ENCODE results near the gene NDP.

NDP gene

DNA sequence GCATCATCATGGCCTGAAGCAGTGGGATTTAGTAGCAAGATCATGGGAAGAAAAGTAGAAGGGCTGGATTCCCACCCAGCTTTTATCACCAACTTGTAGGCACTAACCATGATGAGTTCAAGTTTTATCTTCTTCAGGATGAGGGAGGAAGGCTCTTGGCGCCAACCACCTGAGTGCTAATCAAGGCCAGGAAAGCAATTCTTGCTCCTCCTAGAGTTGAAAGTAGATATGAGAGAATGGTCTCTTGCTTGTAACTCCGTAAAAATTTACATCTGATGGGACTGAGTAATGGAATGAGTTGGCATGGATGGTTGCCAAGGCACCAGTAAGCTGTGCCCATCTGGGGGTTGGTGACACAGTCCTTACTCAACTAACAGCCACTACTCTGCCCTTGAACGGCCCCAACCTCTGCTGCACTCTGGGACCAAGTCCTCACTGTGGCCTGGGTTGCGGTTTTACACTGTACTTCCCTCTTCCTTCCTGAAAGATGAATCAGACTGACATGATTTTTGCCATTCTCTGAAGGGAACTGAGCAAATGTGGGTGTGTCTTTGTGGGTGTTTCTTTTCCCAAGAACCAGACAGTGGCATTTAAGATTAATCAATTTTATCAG is 39.4 kb upstream of the NDP start:
- Mint-ChIP-seq H3K4me1 (no peaks in the 10 kb centered on the region), H3K36me3 (ENCODE audit: low read depth) (no peaks in the 10 kb centered on the region), H3K4me3 (no peak overlapping the region), H3K9me3 (peaks cover 12% of the 10 kb centered on the region), H3K27me3 (ENCODE audit: low read depth) (no peaks in the 10 kb centered on the region), H3K27ac (no peak overlapping the region)
- TF ChIP-seq, protein P1, sequence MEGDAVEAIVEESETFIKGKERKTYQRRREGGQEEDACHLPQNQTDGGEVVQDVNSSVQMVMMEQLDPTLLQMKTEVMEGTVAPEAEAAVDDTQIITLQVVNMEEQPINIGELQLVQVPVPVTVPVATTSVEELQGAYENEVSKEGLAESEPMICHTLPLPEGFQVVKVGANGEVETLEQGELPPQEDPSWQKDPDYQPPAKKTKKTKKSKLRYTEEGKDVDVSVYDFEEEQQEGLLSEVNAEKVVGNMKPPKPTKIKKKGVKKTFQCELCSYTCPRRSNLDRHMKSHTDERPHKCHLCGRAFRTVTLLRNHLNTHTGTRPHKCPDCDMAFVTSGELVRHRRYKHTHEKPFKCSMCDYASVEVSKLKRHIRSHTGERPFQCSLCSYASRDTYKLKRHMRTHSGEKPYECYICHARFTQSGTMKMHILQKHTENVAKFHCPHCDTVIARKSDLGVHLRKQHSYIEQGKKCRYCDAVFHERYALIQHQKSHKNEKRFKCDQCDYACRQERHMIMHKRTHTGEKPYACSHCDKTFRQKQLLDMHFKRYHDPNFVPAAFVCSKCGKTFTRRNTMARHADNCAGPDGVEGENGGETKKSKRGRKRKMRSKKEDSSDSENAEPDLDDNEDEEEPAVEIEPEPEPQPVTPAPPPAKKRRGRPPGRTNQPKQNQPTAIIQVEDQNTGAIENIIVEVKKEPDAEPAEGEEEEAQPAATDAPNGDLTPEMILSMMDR (IDR thresholded peaks at IDR 0.05; ENCODE audit: unreplicated experiment in 3 of 3), result no peak

DNA sequence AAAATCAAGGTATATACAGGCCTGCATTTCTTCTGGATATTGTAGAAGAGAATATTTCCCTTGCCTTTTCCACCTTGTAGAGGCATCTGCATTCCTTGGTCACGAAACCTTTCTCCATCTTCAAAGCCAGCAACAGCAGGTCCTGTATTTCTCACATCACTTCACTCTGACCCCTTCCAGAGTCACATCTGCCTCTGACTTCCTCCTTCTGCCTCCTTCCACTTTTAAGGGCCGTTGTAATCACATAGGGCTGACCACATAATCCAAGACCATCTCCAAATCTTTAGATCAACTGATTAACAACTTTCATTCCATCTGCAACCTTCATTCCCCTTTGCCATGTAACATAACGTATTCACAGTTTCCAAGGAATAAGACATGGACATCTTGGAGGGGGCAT is 38.3 kb upstream of the NDP start:
- Mint-ChIP-seq H3K27me3 (ENCODE audit: low read depth) (no peaks in the 10 kb centered on the region), H3K4me1 (no peaks in the 10 kb centered on the region), H3K36me3 (ENCODE audit: low read depth) (no peaks in the 10 kb centered on the region), H3K27ac (no peak overlapping the region), H3K9me3 (peaks cover 12% of the 10 kb centered on the region), H3K4me3 (no peak overlapping the region)
- TF ChIP-seq, protein P1 (IDR thresholded peaks at IDR 0.05; ENCODE audit: unreplicated experiment in 3 of 3), result no peak

DNA sequence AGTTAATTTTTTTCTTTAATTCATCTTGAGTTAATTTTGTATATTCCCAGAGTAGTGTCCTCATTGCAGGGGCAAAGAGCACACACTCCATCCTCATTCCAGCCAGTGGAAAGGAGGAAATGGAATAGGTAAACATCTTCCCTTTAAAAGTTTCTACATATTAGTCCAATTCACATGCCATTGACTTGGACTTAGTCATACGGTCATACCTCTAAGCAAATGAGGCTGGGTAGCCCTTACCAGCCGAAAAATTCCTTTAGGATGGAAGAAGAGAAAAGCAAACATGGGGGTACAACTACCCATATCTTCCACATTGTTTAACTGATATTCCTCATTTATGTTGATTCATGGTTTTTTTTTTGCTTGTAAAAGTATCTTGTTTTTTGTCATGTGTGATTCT is 37.4 kb upstream of the NDP start:
- H3K4me1 Mint-ChIP-seq, result no peaks in the 10 kb centered on the region
- no peak overlapping the region for H3K4me3 Mint-ChIP-seq
- H3K27ac Mint-ChIP-seq, result no peak overlapping the region
- H3K27me3 Mint-ChIP-seq (ENCODE audit: low read depth), result no peaks in the 10 kb centered on the region
- no peaks in the 10 kb centered on the region for H3K36me3 Mint-ChIP-seq (ENCODE audit: low read depth)
- H3K9me3 Mint-ChIP-seq, result peaks cover 12% of the 10 kb centered on the region
- TF ChIP-seq, protein P1 (IDR thresholded peaks at IDR 0.05; ENCODE audit: unreplicated experiment in 3 of 3), result no peak

DNA sequence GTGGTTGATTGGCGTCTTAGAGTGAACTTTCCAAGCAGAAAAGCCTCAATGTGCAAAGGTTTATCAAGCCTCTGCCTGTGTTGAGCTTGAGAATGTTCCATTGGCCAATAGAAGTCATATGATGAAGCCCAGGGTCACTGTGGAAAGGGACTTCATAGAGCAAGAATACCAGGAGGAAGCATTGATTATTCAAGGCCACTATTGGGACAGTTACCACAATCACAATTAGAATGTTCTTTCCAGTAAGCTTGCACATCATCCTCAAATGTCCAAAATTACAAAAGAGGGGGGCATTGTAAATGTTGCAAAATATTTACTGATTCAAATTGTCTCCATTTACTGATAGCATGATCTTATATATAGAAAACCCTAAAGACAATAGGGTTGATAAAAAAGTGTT is 32.9 kb upstream of the NDP start:
- no peaks in the 10 kb centered on the region for H3K36me3 Mint-ChIP-seq (ENCODE audit: low read depth)
- peaks cover 7% of the 10 kb centered on the region for H3K9me3 Mint-ChIP-seq
- TF ChIP-seq, protein P1 (IDR thresholded peaks at IDR 0.05; ENCODE audit: unreplicated experiment in 3 of 3), result no peak
- H3K27me3 Mint-ChIP-seq (ENCODE audit: low read depth), result no peaks in the 10 kb centered on the region
- no peaks in the 10 kb centered on the region for H3K4me1 Mint-ChIP-seq
- no peak overlapping the region for H3K4me3 Mint-ChIP-seq
- H3K27ac Mint-ChIP-seq, result no peak overlapping the region

DNA sequence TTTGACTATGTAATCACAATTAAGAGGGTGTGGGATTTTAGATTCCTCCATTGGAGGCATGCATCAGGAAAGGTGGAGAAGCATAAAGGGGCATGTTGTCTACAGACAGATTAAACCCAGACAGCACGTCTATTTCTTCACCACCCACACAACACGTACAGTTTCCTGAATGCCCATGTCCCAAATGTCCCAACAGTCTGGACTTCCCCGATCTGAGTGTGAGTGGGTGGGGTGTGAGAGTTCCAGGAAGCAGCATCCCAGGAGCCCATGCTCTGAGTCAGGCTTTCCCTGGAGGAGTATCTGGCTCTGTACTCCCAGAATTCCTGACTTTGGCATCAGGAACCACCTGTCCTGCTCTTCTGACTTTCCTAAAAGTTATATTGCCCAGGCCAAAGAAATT is 30.8 kb upstream of the NDP start:
- Mint-ChIP-seq H3K4me3 (no peak overlapping the region), H3K9me3 (peaks cover 11% of the 10 kb centered on the region), H3K36me3 (ENCODE audit: low read depth) (no peaks in the 10 kb centered on the region), H3K27me3 (ENCODE audit: low read depth) (no peaks in the 10 kb centered on the region), H3K4me1 (no peaks in the 10 kb centered on the region), H3K27ac (no peak overlapping the region)
- TF ChIP-seq, protein P1 (IDR thresholded peaks at IDR 0.05; ENCODE audit: unreplicated experiment in 3 of 3), result no peak

DNA sequence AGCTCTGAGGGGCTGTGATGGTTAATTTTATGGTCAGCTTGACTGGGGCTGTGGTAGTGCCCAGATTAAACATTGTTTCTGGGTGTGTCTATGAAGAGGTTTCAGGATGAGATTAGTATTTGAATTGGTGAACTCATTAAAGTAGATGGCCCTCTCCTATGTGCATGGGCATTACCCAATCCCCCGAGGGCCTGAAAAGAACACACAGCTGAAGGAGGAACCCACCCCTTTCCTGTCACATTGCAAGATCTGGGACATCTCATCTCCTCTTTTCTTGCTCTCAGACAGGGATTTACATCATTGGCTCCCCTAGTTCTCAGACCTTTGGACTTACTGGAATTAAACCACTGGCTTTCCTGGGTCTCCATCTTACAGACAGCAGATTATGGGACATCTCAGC is 29.4 kb upstream of the NDP start:
- Mint-ChIP-seq H3K27me3 (ENCODE audit: low read depth) (no peaks in the 10 kb centered on the region), H3K4me3 (no peak overlapping the region), H3K27ac (no peak overlapping the region), H3K4me1 (no peaks in the 10 kb centered on the region), H3K9me3 (peaks cover 7% of the 10 kb centered on the region), H3K36me3 (ENCODE audit: low read depth) (no peaks in the 10 kb centered on the region)
- TF ChIP-seq, protein P1 (IDR thresholded peaks at IDR 0.05; ENCODE audit: unreplicated experiment in 3 of 3), result no peak
